Measurements from ENCODE around the gene DDI2. TPM values are rescaled to one million over a fixed set of nuclear protein-coding genes. Genes with fewer than 3 reads are reported as not detected.

DDI2 gene
- total and polyA plus RNA-seq, 2 donors (not counting 3 experiments of a cell fraction or from before 2014, with no cell fraction given): 5.4 to 35.2 TPM

DNA sequence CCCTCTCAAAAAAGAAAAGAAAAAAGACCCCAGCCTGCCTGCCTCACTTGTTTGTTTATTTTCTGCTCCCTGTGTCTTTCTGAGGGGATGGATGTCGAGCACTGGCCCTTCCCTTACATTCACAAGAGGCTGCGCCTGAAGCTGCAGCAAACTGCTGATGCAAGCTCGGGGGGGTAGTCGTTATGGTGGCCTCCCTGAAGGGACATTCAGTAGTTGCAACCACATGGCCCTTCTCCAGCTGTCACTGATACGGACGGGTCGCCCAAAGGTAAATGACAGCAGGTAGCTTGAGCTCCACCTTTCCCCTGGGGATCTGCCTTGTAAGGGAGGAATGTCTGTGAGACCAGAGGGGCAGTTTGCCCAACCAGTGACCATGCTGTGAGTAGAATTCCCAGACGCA lies 84.5 kb downstream of the DDI2 start:
- TF ChIP-seq CTCF (IDR thresholded peaks at IDR 0.05; ENCODE audit: extremely low read depth in 1 of 2, insufficient read depth in 1 of 2, low read depth in 1 of 2, low read length in 2 of 2): no peak
- no peak for TF ChIP-seq MYC (IDR thresholded peaks at IDR 0.05; ENCODE audit: low read depth, low read length)
- TF ChIP-seq FOS (IDR thresholded peaks at IDR 0.05; ENCODE audit: borderline replicate concordance, insufficient read depth, low read length): no peak
- TF ChIP-seq JUN (IDR thresholded peaks at IDR 0.05; ENCODE audit: borderline replicate concordance, insufficient read depth, insufficient read length, low read depth): no peak
- no peak for TF ChIP-seq POLR2AphosphoS5 (IDR thresholded peaks at IDR 0.05; ENCODE audit: insufficient read depth, low read depth, low read length)
- TF ChIP-seq EZH2 (IDR thresholded peaks at IDR 0.05; ENCODE audit: borderline replicate concordance, low read depth, low read length, severe bottlenecking): no peak
- no peak for TF ChIP-seq GATA2 (IDR thresholded peaks at IDR 0.05; ENCODE audit: insufficient read depth, insufficient read length, low read depth, low read length)
- TF ChIP-seq POLR2A (IDR thresholded peaks at IDR 0.05; ENCODE audit: low read depth, low read length): no peak
- TF ChIP-seq MAX (IDR thresholded peaks at IDR 0.05; ENCODE audit: insufficient read depth, insufficient read length): no peak
- CTCF ChIA-PET: interaction anchor here (1.4 kb wide), 1 partner anchor 17 kb away, joined by 3 read pairs; no protein-coding TSS in a partner anchor

More for the DNA sequence above, 84.5 kb downstream of the DDI2 start:
- Histone ChIP-seq H3K9ac (replicated peaks; ENCODE audit: extremely low read depth, insufficient read depth, low read length) (no peak overlapping the region), H3K27ac (ENCODE audit: insufficient read depth, low read depth, low read length) (no peak overlapping the region), H3K9me1 (replicated peaks; ENCODE audit: control insufficient read depth, extremely low read depth, insufficient read depth, low read length) (no peaks in the 10 kb centered on the region), H3K4me2 (ENCODE audit: insufficient read depth, low read length) (no peak overlapping the region), H4K20me1 (replicated peaks; ENCODE audit: control insufficient read depth, extremely low read depth, insufficient read depth, low read length) (peaks cover 2% of the 10 kb centered on the region), H3K9me3 (replicated peaks; ENCODE audit: control insufficient read depth, insufficient read depth, low read length) (no peaks in the 10 kb centered on the region), H3K79me2 (ENCODE audit: control insufficient read depth, insufficient read depth, low read length) (peaks cover 38% of the 10 kb centered on the region), H3K36me3 (ENCODE audit: control insufficient read depth in 2 of 2, extremely low read depth in 1 of 2, insufficient read depth in 2 of 2, low read length in 2 of 2) (peaks cover 0 to 4% of the 10 kb centered on the region in 2 experiments), H3K4me1 (ENCODE audit: control insufficient read depth, extremely low read depth, insufficient read depth, low read length) (peaks cover 4% of the 10 kb centered on the region), H3K27me3 (ENCODE audit: control insufficient read depth in 2 of 2, insufficient read depth in 2 of 2, low read length in 2 of 2) (no peaks in the 10 kb centered on the region), H2AFZ (ENCODE audit: low read depth, low read length) (no peak overlapping the region), H3K4me3 (replicated peaks in 1 of 3; ENCODE audit: insufficient read depth in 1 of 3, low read depth in 1 of 3, low read length in 3 of 3) (no peak overlapping the region)
- FAIRE-seq (no peak), DNase-seq (ENCODE audit: low read depth, low spot score) (no peak)
- dilution Hi-C loops (cut with MboI; ENCODE audit: extremely low pct_ligation_motif_present, low sequenced_read_pairs): no loop called here
- POLR2A ChIA-PET: no interaction called here
- BruUV-seq (replicated peaks): no TSS peak
- intact Hi-C loops (cut with micrococcal nuclease): no loop called here
